HFF-Myc (cell line): ENCODE data around the gene SS18L1.
"Not testable (repeated sequence)": the region's sequence is repeated elsewhere in the genome, so short reads cannot be mapped to it uniquely, and the experiment has no call there.

Experiments
- DNase-seq: peaks from one replicate; pipeline ENCODE4 v3.0.0-alpha.2; 2011; ENCODE audit warnings: low read depth; ENCODE audit errors: extremely low read depth
- H3K4me3 ChIP-seq: replicated peaks from 2 replicates; pipeline ENCODE4 v1.5.1; 2011; ENCODE audit warnings: low read depth, mild to moderate bottlenecking, control low read depth, low read length
- TF ChIP-seq, protein P1 (sequence below): IDR thresholded peaks from 2 replicates; pipeline ENCODE4 v1.5.1; 2012; ENCODE audit warnings: mild to moderate bottlenecking, low read depth, low read length, control low read depth; ENCODE audit errors: missing control alignments

The SS18L1 gene

DNA sequence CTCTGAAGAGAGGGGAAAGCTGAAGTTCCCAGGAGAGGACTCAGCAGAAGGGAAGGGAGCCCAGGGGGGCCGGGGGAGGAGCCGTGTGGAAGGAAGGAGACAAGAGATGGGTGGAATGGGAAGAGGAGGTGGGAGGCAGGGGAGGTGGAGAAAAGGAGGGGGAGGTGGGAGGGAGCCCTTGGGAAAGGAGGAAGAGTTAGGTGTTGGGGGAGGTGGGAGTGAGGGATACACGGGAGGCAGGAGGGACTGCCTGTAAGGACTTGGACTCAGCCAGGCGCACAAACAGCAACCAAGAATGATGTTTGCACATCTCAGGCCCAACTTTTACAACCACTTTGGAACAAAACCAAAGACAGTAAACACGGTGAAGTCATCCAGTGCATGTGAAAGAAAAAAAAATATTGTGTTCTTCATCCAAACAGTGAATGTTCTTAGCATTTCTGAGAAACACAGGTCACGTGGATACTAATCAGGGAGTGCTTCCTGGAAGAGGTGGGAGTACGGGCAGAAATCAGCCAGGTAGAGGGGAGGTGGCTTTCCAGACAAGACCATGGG, 38.7 kb upstream of the SS18L1 start:
- DNase-seq, result no peak
- TF ChIP-seq, protein P1, sequence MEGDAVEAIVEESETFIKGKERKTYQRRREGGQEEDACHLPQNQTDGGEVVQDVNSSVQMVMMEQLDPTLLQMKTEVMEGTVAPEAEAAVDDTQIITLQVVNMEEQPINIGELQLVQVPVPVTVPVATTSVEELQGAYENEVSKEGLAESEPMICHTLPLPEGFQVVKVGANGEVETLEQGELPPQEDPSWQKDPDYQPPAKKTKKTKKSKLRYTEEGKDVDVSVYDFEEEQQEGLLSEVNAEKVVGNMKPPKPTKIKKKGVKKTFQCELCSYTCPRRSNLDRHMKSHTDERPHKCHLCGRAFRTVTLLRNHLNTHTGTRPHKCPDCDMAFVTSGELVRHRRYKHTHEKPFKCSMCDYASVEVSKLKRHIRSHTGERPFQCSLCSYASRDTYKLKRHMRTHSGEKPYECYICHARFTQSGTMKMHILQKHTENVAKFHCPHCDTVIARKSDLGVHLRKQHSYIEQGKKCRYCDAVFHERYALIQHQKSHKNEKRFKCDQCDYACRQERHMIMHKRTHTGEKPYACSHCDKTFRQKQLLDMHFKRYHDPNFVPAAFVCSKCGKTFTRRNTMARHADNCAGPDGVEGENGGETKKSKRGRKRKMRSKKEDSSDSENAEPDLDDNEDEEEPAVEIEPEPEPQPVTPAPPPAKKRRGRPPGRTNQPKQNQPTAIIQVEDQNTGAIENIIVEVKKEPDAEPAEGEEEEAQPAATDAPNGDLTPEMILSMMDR, result no peak

GRCh38 chr20:62105592-62105991, 38.0 kb upstream of the SS18L1 start:
- H3K4me3 ChIP-seq, result no peak overlapping the region
- TF ChIP-seq, protein P1, result no peak
- DNase-seq, result no peak

More for the DNA sequence above, 38.7 kb upstream of the SS18L1 start:
- H3K4me3 ChIP-seq, result no peak overlapping the region

- DNase-seq, result no peak
- no peak overlapping the region for H3K4me3 ChIP-seq
- TF ChIP-seq, protein P1, result no peak
Measured at GRCh38 chr20:62111148-62111547, 32.4 kb upstream of the SS18L1 start.

DNA sequence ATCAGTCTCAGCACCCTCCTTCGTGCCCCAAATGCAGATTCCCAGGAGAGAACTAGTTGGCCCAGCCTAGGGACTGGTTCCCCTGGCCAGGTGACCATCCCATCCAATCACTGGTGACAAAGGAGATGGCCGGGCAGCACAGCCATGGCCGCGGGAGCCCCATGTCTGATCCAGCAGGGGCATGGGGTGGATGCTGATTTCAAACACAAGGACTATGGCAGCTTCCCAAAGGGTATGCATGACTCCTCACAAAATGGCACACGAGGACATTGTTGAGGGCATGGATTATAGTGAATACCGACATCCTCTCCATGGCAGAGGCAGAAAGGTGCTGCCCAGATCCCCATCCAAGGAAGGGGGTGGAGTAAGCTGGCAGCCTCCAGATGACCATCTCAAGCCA, 31.2 kb upstream of the SS18L1 start:
- no peak for DNase-seq
- TF ChIP-seq, protein P1, result no peak
- H3K4me3 ChIP-seq, result no peak overlapping the region

GRCh38 chr20:62114894-62115293, 28.7 kb upstream of the SS18L1 start:
- no peak for DNase-seq
- no peak overlapping the region for H3K4me3 ChIP-seq
- TF ChIP-seq, protein P1, result no peak

GRCh38 chr20:62115800-62116407, 27.7 kb upstream of the SS18L1 start:
- not testable (repeated sequence) for DNase-seq, H3K4me3 ChIP-seq

DNA sequence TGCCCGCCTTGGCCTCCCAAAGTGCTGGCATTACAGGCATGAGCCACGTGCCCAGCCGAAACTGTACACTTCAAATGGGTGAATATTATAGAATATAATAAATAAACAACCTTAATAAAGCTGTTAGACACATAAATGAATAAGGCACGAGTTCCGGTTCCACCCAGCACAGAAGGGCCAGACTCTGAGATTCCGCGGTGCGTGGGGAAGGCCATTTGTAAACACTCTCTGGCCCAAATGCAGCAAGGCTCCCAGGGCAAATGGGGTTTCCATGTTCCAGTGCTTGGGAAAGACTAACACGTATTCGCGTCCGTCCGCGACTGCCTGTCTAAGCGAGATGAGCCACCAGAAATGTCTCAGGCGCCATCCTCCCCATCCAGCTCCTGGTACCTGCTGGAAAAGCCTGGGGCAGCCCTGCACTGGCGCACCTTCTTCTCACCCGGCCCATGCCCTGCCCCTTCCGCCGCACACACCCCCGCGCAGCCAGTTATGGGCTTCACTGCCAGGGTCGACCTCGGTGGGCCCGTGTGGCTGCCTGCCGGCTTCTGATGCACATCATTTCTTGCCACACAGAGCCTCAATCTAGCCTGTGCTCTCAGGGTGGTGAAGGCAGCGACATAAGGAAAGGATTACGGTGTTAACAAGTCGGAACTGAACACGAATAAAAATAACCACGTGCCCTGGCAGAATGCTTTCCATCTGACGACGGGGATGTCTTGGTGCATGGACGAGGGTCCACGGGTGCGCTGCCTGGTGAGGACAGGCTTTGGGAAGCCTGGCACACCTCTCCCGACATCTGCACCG, 26.8 kb upstream of the SS18L1 start:
- no peak for DNase-seq
- H3K4me3 ChIP-seq, result no peak overlapping the region

More for the DNA sequence above, 26.8 kb upstream of the SS18L1 start:
- TF ChIP-seq, protein P1, result no peak
